H1 (cell line): ENCODE results near the gene IRF3. TPM values are rescaled to one million over a fixed set of nuclear protein-coding genes. Genes with fewer than 3 reads are reported as not detected.

ENCODE experiments used
- CTCF ChIA-PET: fragments of 300-600 bp; sonication (Branson Sonifier 250); formaldehyde crosslinking; loops from one replicate; lab custom pipeline; 2021; ENCODE audit not compliant: partially characterized antibody; lab: Charles Lee
- POLR2A ChIA-PET: fragments of 300-600 bp; sonication (Branson Sonifier 250); formaldehyde crosslinking; loops from one replicate; lab custom pipeline; 2021; ENCODE audit warnings: inconsistent platforms; ENCODE audit not compliant: partially characterized antibody; lab: Charles Lee
- DNase-seq, 2 experiments: peaks; one replicate each; pipeline versions ENCODE4 v3.0.0 to v3.0.0-alpha.2; 2010 to 2022; ENCODE audit warnings: low spot score in 2 of 2, low read depth in 1 of 2, mixed read lengths in 1 of 2
- FAIRE-seq: peaks from 2 replicates; lab custom pipeline; 2011; peaks lifted over from hg19 to GRCh38; lab: Jason Lieb, UNC
- H2AFZ ChIP-seq: 2 replicates; pipeline ENCODE4 v1.8.1; 2012; ENCODE audit warnings: low read length, inconsistent platforms
- H2AK5ac ChIP-seq: 2 replicates; pipeline ENCODE4 v1.6.1; 2013; ENCODE audit warnings: low read depth, low read length
- H2BK120ac ChIP-seq: replicated peaks from 2 replicates; pipeline ENCODE3; 2013; ENCODE audit warnings: low read depth, low read length, inconsistent platforms
- H2BK12ac ChIP-seq: 2 replicates; pipeline ENCODE4 v1.6.1; 2013; ENCODE audit warnings: low read depth, low read length
- H2BK15ac ChIP-seq: 2 replicates; pipeline ENCODE4 v1.6.1; 2013; ENCODE audit warnings: low read length
- H2BK20ac ChIP-seq: 2 replicates; pipeline ENCODE4 v1.6.1; 2013; ENCODE audit warnings: low read length
- H2BK5ac ChIP-seq: 2 replicates; pipeline ENCODE4 v1.6.1; 2013; ENCODE audit warnings: low read depth, low read length
- H3K14ac ChIP-seq: 2 replicates; pipeline ENCODE4 v1.6.1; 2013; ENCODE audit warnings: inconsistent platforms; ENCODE audit not compliant: insufficient read length
- H3K18ac ChIP-seq: 2 replicates; pipeline ENCODE4 v1.6.1; 2013; ENCODE audit warnings: low read length; ENCODE audit errors: extremely low read depth
- H3K23ac ChIP-seq: 2 replicates; pipeline ENCODE4 v1.6.1; 2013; ENCODE audit warnings: inconsistent platforms; ENCODE audit not compliant: insufficient read length
- H3K23me2 ChIP-seq: 2 replicates; pipeline ENCODE4 v1.6.1; 2013; ENCODE audit warnings: low read depth, low read length
- H3K27ac ChIP-seq: 2 replicates; pipeline ENCODE4 v1.6.1; 2011; ENCODE audit warnings: low read depth, low read length, inconsistent platforms
- H3K27me3 ChIP-seq, 4 experiments: replicated peaks in 1 of 4; 1 replicate in 1 of 4; 2 replicates in 3 of 4; pipeline versions ENCODE4 v1.6.1 to v1.8.1; 2011 to 2013; ENCODE audit warnings: low read length in 3 of 4, mild to moderate bottlenecking in 3 of 4, inconsistent platforms in 2 of 4, mixed read lengths in 2 of 4, moderate library complexity in 1 of 4; ENCODE audit not compliant: control insufficient read depth in 3 of 4, insufficient read depth in 3 of 4; ENCODE audit errors: extremely low read depth in 1 of 4
- H3K36me3 ChIP-seq, 4 experiments: 2 replicates each; pipeline versions ENCODE4 v1.6.1 to v1.8.1; 2011 to 2013; ENCODE audit warnings: mild to moderate bottlenecking in 4 of 4, low read length in 3 of 4, moderate library complexity in 2 of 4, control low read depth in 1 of 4, inconsistent platforms in 1 of 4; ENCODE audit not compliant: insufficient read depth in 4 of 4, control insufficient read depth in 2 of 4
- H3K4ac ChIP-seq: replicated peaks from 2 replicates; pipeline ENCODE3; 2013; ENCODE audit warnings: low read length, low read depth, mixed read lengths, inconsistent platforms; ENCODE audit not compliant: insufficient read length
- H3K4me1 ChIP-seq, 4 experiments: replicated peaks in 1 of 4; 1 replicate in 1 of 4; 2 replicates in 3 of 4; pipeline versions ENCODE4 v1.6.1 to v1.8.1; 2011 to 2013; ENCODE audit warnings: low read length in 3 of 4, inconsistent platforms in 2 of 4, mixed read lengths in 1 of 4; ENCODE audit not compliant: insufficient read depth in 4 of 4, control insufficient read depth in 3 of 4
- H3K4me2 ChIP-seq, 2 experiments: 2 replicates each; pipeline versions ENCODE4 v1.6.1 to v1.8.1; 2011 to 2013; ENCODE audit warnings: low read depth in 2 of 2, low read length in 2 of 2, control low read depth in 1 of 2, inconsistent platforms in 1 of 2, mild to moderate bottlenecking in 1 of 2; ENCODE audit not compliant: insufficient read depth in 1 of 2
- H3K4me3 ChIP-seq, 4 experiments: fragments of 200-600, 300-600 bp in 1 of 4; sonication (generic), shearing (Covaris generic), sonication (Bioruptor Twin) in 1 of 4; 2 replicates each; pipeline versions ENCODE4 v1.5.1 to v1.8.1; 2011 to 2016; ENCODE audit warnings: low read length in 4 of 4, low read depth in 3 of 4, control low read depth in 2 of 4, inconsistent platforms in 2 of 4, mild to moderate bottlenecking in 2 of 4, mixed read lengths in 1 of 4, moderate library complexity in 1 of 4; ENCODE audit not compliant: insufficient read depth in 2 of 4; ENCODE audit errors: extremely low read depth in 1 of 4
- H3K56ac ChIP-seq: replicated peaks from 2 replicates; pipeline ENCODE3; 2013; ENCODE audit warnings: low read depth, mild to moderate bottlenecking, mixed read lengths, low read length, inconsistent platforms; ENCODE audit not compliant: insufficient read length
- H3K79me1 ChIP-seq: 2 replicates; pipeline ENCODE4 v1.6.1; 2013; ENCODE audit warnings: low read depth, low read length, control low read depth
- H3K79me2 ChIP-seq, 2 experiments: 2 replicates each; pipeline versions ENCODE4 v1.6.1 to v1.8.1; 2012 to 2013; ENCODE audit warnings: low read length in 2 of 2, mild to moderate bottlenecking in 2 of 2, inconsistent platforms in 1 of 2; ENCODE audit not compliant: insufficient read depth in 2 of 2, control insufficient read depth in 1 of 2
- H3K9ac ChIP-seq, 4 experiments: replicated peaks in 1 of 4; 1 replicate in 1 of 4; 2 replicates in 3 of 4; pipeline versions ENCODE4 v1.6.1 to v1.8.1; 2011 to 2013; ENCODE audit warnings: low read depth in 3 of 4, low read length in 3 of 4, control low read depth in 2 of 4, mild to moderate bottlenecking in 2 of 4, moderate library complexity in 2 of 4, inconsistent platforms in 1 of 4; ENCODE audit errors: extremely low read depth in 1 of 4
- H3K9me3 ChIP-seq, 2 experiments: 2 replicates each; pipeline versions ENCODE4 v1.6.1 to v1.8.1; 2012 to 2013; ENCODE audit warnings: mild to moderate bottlenecking in 2 of 2, moderate library complexity in 2 of 2, control low read depth in 1 of 2, inconsistent platforms in 1 of 2, low read depth in 1 of 2, low read length in 1 of 2, mixed read lengths in 1 of 2; ENCODE audit not compliant: insufficient read depth in 2 of 2
- H4K20me1 ChIP-seq, 2 experiments: replicated peaks in 1 of 2; 2 replicates each; pipeline versions ENCODE3 to v1.8.1; 2011 to 2013; ENCODE audit warnings: inconsistent platforms in 2 of 2, low read length in 2 of 2, mild to moderate bottlenecking in 1 of 2; ENCODE audit not compliant: insufficient read depth in 2 of 2, control insufficient read depth in 1 of 2
- H4K5ac ChIP-seq: 2 replicates; pipeline ENCODE4 v1.6.1; 2013; ENCODE audit warnings: low read length, low read depth, mixed read lengths, inconsistent platforms; ENCODE audit not compliant: insufficient read length
- H4K8ac ChIP-seq: 2 replicates; pipeline ENCODE4 v1.8.0; 2013; ENCODE audit warnings: mild to moderate bottlenecking, moderate library complexity, low read length, inconsistent platforms; ENCODE audit not compliant: insufficient read depth; ENCODE audit errors: extremely low read depth
- H4K91ac ChIP-seq: replicated peaks from 2 replicates; pipeline ENCODE3; 2013; ENCODE audit warnings: low read length, mixed read lengths, inconsistent platforms; ENCODE audit not compliant: insufficient read length
- CEBPB ChIP-seq: IDR thresholded peaks from 2 replicates; pipeline ENCODE4 v1.6.1; 2012; ENCODE audit warnings: low read depth, low read length
- CTCF ChIP-seq, 3 experiments: IDR thresholded peaks; 1 replicate in 2 of 3; 2 replicates in 1 of 3; pipeline versions ENCODE4 v1.5.1 to v1.6.1; 2011; ENCODE audit warnings: low read length in 3 of 3, mild to moderate bottlenecking in 3 of 3, inconsistent platforms in 2 of 3, low read depth in 1 of 3, moderate library complexity in 1 of 3; ENCODE audit not compliant: insufficient read depth in 1 of 3; ENCODE audit errors: control extremely low read depth in 1 of 3
- EGR1 ChIP-seq: IDR thresholded peaks from 2 replicates; pipeline ENCODE4 v1.6.1; 2011; ENCODE audit warnings: low read depth, low read length, borderline replicate concordance
- PHF8 ChIP-seq: fragments of 200-600 bp; sonication (generic); conservative IDR thresholded peaks from 2 replicates; pipeline ENCODE4 v1.7.1; 2012; ENCODE audit warnings: low read depth, mild to moderate bottlenecking, inconsistent platforms, low read length, moderate library complexity
- SP4 ChIP-seq: IDR thresholded peaks from 2 replicates; pipeline ENCODE4 v1.6.1; 2012; ENCODE audit warnings: low read length, inconsistent platforms
- SRF ChIP-seq: IDR thresholded peaks from 2 replicates; pipeline ENCODE4 v1.6.1; 2011; ENCODE audit warnings: mild to moderate bottlenecking, low read depth, low read length, moderate library complexity
- SUZ12 ChIP-seq: fragments of 200-600 bp; sonication (generic); IDR thresholded peaks from 2 replicates; pipeline ENCODE4 v1.6.1; 2012; ENCODE audit warnings: mild to moderate bottlenecking, inconsistent platforms, low read length, moderate library complexity, mixed read lengths
- YY1 ChIP-seq: IDR thresholded peaks from 2 replicates; pipeline ENCODE4 v1.6.1; 2011; ENCODE audit warnings: low read depth, mild to moderate bottlenecking, low read length
- WGBS, 2 experiments: shearing (Covaris generic) in 1 of 2; methylation state at CpG; one replicate each; pipeline versions ENCODE4 v1.1.6 to v1.1.7; 2013 to 2015; ENCODE audit warnings: low lambda C conversion rate in 2 of 2, mixed read lengths in 2 of 2, inconsistent platforms in 1 of 2, low coverage in 1 of 2, missing lambda C conversion rate in 1 of 2; ENCODE audit not compliant: insufficient replicate concordance in 2 of 2, insufficient coverage in 1 of 2, insufficient read length in 1 of 2; ENCODE audit errors: extremely low coverage in 1 of 2, missing lambda C conversion rate in 1 of 2; 5-methylcytosine and 5-hydroxymethylcytosine counted together
- polyA plus RNA-seq, 7 experiments: library from polyadenylated mRNA; depleted of rRNA in 3 of 7; stranded (reverse) in 5 of 7; unstranded in 2 of 7; fragments of >200 nt in 5 of 7; fragments of 200-250 nt in 2 of 7; gene quantifications; 1 replicate in 5 of 7; 2 replicates in 1 of 7; 4 replicates in 1 of 7; pipeline versions ENCODE4 v1.2.1 to v1.2.3, GENCODE V29; 2011 to 2013; ENCODE audit warnings: missing spikeins in 2 of 7, mixed read lengths in 2 of 7
- total RNA-seq: library from RNA; stranded (reverse); fragmentation: NEBNext Ultra II Directional; extraction: Animal tissue kit (Norgen Biotek cat#: 25700); gene quantifications from 2 replicates; pipeline ENCODE4 v1.2.1, GENCODE V29; 2021

IRF3 gene
- total and polyA plus RNA-seq, 2 of the 8 experiments (the other 6 are each of a cell fraction or from before 2014, with no cell fraction given) = 103 to 114 TPM

DNA sequence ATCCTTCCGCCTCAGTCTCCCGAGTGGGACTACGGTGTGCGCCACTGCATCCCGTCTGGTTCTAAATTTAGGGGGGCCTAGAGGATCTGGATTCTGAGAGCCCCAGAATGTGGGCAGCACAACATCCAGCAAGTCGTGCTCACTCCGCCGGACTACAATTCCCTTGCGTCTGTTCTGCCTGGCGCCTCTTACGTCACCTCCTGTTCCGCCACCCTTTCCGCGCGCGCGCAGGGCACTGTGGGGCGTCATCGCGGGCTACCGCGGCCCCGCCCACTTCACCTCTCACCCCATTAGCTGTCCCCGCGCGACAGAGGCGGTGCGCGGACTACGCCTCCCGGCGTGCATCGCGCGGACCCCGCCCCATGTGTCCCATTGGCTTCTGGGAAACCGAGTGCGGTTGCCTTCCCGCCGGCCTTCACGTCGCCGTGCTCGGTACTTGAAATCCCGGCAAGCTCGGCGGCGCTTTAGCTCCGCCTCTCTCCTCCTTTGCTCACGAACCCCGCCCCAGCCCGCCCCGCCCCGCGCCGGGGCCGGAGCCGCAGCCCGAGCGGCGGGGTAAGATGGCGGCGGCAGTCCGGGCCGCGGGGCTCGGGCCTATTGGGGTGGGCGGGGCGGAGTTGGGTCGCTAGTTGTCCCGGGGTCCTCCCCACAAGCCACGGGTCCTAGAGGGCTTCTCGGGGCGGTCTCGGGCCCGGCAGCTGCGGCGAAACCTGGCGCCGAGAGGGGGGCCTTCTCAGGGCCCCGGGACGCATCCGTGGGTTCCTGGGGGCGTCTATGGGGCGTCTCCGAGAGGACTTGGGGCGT lies 23.8 kb downstream of the IRF3 start, which contains the start of gene SCAF1:
SCAF1 (plus strand) TSS at position 522 of the 804 bp plus-strand sequence. CDS start 2,818 bp downstream, outside the sequence.
- WGBS, 2 experiments = 2% methylated on average over 65 of the region's 87 CpGs; no CpG with 5 or more reads in 1 of the 2 experiments
- FAIRE-seq (no peak), DNase-seq (peak; percentile 98 to 99)
- Histone ChIP-seq H3K9ac (peak within 1 kb of the TSS; percentile 90 to 99 (median 92)), H4K5ac (peak within 1 kb of the TSS; percentile 88), H3K4me2 (peak within 1 kb of the TSS; percentile 87 to 89), H4K91ac (peak within 1 kb of the TSS; percentile 82), H3K27me3 (no peaks in the 10 kb centered on the region), H3K9me3 (no peaks in the 10 kb centered on the region), H4K20me1 (peaks cover 3 to 21% of the 10 kb centered on the region in 2 experiments), H3K14ac (no peak within 1 kb of the TSS), H3K79me2 (peaks cover 10 to 29% of the 10 kb centered on the region in 2 experiments), H2AK5ac (peak within 1 kb of the TSS; percentile 90; the same call in 1 of the 2 replicates), H3K4ac (peak within 1 kb of the TSS; percentile 13), H2AFZ (no peak within 1 kb of the TSS), H3K27ac (peak within 1 kb of the TSS; percentile 93), H3K18ac (peak within 1 kb of the TSS; percentile 83), H2BK12ac (0 out of 2 replicates have a peak within 1 kb of the TSS, but pooled peaks have one; percentile 68), H3K4me1 (peaks cover 2 to 15% (median 11%) of the 10 kb centered on the region in 4 experiments), H2BK120ac (no peak within 1 kb of the TSS), H3K79me1 (peaks cover 17% of the 10 kb centered on the region), H2BK20ac (no peak within 1 kb of the TSS), H3K23ac (no peak within 1 kb of the TSS), H3K56ac (peak within 1 kb of the TSS; percentile 74), H3K4me3 (peak within 1 kb of the TSS; percentile 85 to 100 (median 97)), H2BK5ac (peak within 1 kb of the TSS; percentile 93), H4K8ac (peak within 1 kb of the TSS; percentile 81; the same call in 1 of the 2 replicates), H2BK15ac (0 out of 2 replicates have a peak within 1 kb of the TSS, but pooled peaks have one; percentile 72), H3K23me2 (peaks cover 7% of the 10 kb centered on the region), H3K36me3 (peaks cover 0 to 6% (median 4%) of the 10 kb centered on the region in 4 experiments; a peak in 5 of 8 replicates)
- ChIA-PET CTCF (interaction anchor here (1.4 to 2.9 kb wide), 2 partner anchors 31 to 43 kb away, joined by 4 to 14 read pairs; no protein-coding TSS in a partner anchor), POLR2A (interaction anchor here (0.8 to 50.7 kb wide), 10 partner anchors 11 to 163 kb away, joined by 3 to 840 read pairs (median 6); partner anchors contain the start of genes BCL2L12, CPT1C, IRF3 and PRMT1)
- peak; percentile 25; the same call in 1 of the 2 replicates for TF ChIP-seq SRF
- peak; percentile 86 for TF ChIP-seq YY1
- peak; percentile 72 for TF ChIP-seq CEBPB
- TF ChIP-seq SUZ12 = peak; percentile 65; the same call in 1 of the 2 replicates
- TF ChIP-seq PHF8 = peak; percentile 80
- TF ChIP-seq CTCF (IDR thresholded peaks at IDR 0.05; ENCODE audit: control extremely low read depth in 1 of 3, insufficient read depth in 1 of 3, low read depth in 1 of 3, low read length in 3 of 3) = no peak
- TF ChIP-seq SP4 = peak; percentile 93
- no peak for TF ChIP-seq EGR1
